Esophagus muscularis mucosa (tissue), 4 donors: ENCODE data around the gene TEAD2. TPM values are rescaled to one million over a fixed set of nuclear protein-coding genes. Genes with fewer than 3 reads are reported as not detected.
A peak's percentile ranks its signal among the peaks of the same experiment; 100 is the strongest.

Source experiments
- DNase-seq: peaks from one replicate; pipeline ENCODE4 v3.0.0-alpha.2; 2017; ENCODE audit errors: extremely low spot score
- H3K27ac ChIP-seq, 4 donors: fragments of 200-600 bp; sonication (generic); replicated peaks in 1 of 4; 1 replicate in 3 of 4; 2 replicates in 1 of 4; pipeline ENCODE4 v1.5.1; 2016 to 2019; ENCODE audit warnings: mild to moderate bottlenecking in 1 of 4
- H3K27me3 ChIP-seq, 4 donors: fragments of 200-600 bp; sonication (generic); one replicate each; pipeline versions ENCODE4 v1.5.1 to v1.6.0; 2016 to 2019
- H3K36me3 ChIP-seq, 4 donors: fragments of 200-600 bp; sonication (generic); one replicate each; pipeline ENCODE4 v1.5.1; 2016 to 2019
- H3K4me1 ChIP-seq, 4 donors: fragments of 200-600 bp; sonication (generic); one replicate each; pipeline ENCODE4 v1.5.1; 2016 to 2019
- H3K4me3 ChIP-seq, 4 donors: fragments of 200-600 bp; sonication (generic); 1 replicate in 2 of 4; 2 replicates in 2 of 4; pipeline ENCODE4 v1.5.1; 2016 to 2019; ENCODE audit warnings: mild to moderate bottlenecking in 4 of 4, moderate library complexity in 1 of 4
- H3K9me3 ChIP-seq, 4 donors: fragments of 200-600 bp; sonication (generic); 1 replicate in 3 of 4; 2 replicates in 1 of 4; pipeline ENCODE4 v1.5.1; 2016 to 2019
- CTCF ChIP-seq, 3 experiments: fragments of 200-600 bp in 2 of 3; fragments of 450-650 bp in 1 of 3; sonication (generic) in 2 of 3; IDR thresholded peaks; one replicate each; pipeline ENCODE4 v1.5.1; 2017 to 2019; ENCODE audit warnings: antibody characterized with exemption in 3 of 3, mild to moderate bottlenecking in 2 of 3, moderate library complexity in 1 of 3
- EP300 ChIP-seq: sonication (generic); formaldehyde crosslinking; IDR thresholded peaks from one replicate; pipeline ENCODE4 v1.6.1; 2017; ENCODE audit warnings: antibody characterized with exemption
- POLR2A ChIP-seq: fragments of 450-650 bp; IDR thresholded peaks from one replicate; pipeline ENCODE4 v1.6.1; 2017; ENCODE audit warnings: antibody characterized with exemption, moderate library complexity, mild to moderate bottlenecking, low read depth
- POLR2AphosphoS5 ChIP-seq, 2 donors: sonication (generic); formaldehyde crosslinking; IDR thresholded peaks; one replicate each; pipeline ENCODE4 v1.6.1; 2017; ENCODE audit warnings: antibody characterized with exemption in 2 of 2
- WGBS: methylation state at CpG from one replicate; pipeline ENCODE4 v1.1.5; 2018; 5-methylcytosine and 5-hydroxymethylcytosine counted together
- intact Hi-C: fragments of 100-400 bp; cut with DNase I; formaldehyde crosslinking; loops from one replicate; pipeline ENCODE4 v1.15.1; 2023
- total RNA-seq, 4 donors: library from RNA; depleted of rRNA; stranded (reverse); fragments of >200 nt; gene quantifications; one replicate each; pipeline versions ENCODE4 v1.1.0 to v1.2.1, GENCODE V29; 2016

Gene TEAD2
- total RNA-seq: 10 to 100 TPM; 40.7 to 73.2 (median 60.5) TPM

- peak; percentile 94 for DNase-seq
- intact Hi-C loops: no loop called here
- peaks cover 7 to 50% (median 45%) of the 10 kb centered on the region in 4 donors for H3K4me1 ChIP-seq
- WGBS: 1% methylated on average over 40 of the region's 52 CpGs
- peaks cover 10 to 26% (median 25%) of the 10 kb centered on the region in 4 donors for H3K36me3 ChIP-seq
- no peak for TF ChIP-seq CTCF (IDR thresholded peaks at IDR 0.05)
- TF ChIP-seq EP300: no peak
- peak; percentile 84 to 89 for TF ChIP-seq POLR2AphosphoS5 (IDR thresholded peaks at IDR 0.05)
- H3K27ac ChIP-seq: peak within 1 kb of the TSS; percentile 88 to 97 (median 94)
- no peaks in the 10 kb centered on the region for H3K27me3 ChIP-seq
- H3K9me3 ChIP-seq: no peaks in the 10 kb centered on the region
- peak within 1 kb of the TSS; percentile 59 to 97 (median 90) for H3K4me3 ChIP-seq
Measured at GRCh38 chr19:49362048-49362928, at the start of gene TEAD2. Gene TEAD2, minus strand, starts transcription at chr19:49362416. Its CDS starts 2,341 bp downstream, at chr19:49360075.

- intact Hi-C loops: no loop called here
- TF ChIP-seq EP300 (no peak), POLR2A (no peak)
- 72% methylated on average over 3 of the region's 3 CpGs for WGBS
- H3K36me3 ChIP-seq: no peaks in the 10 kb centered on the region
- DNase-seq: no peak
- H3K4me1 ChIP-seq: no peaks in the 10 kb centered on the region
- no peak overlapping the region for H3K27ac ChIP-seq
- peaks cover 0 to 58% (median under 1%) of the 10 kb centered on the region in 4 donors for H3K27me3 ChIP-seq
- H3K9me3 ChIP-seq: no peaks in the 10 kb centered on the region
- H3K4me3 ChIP-seq: no peak overlapping the region
Measured at GRCh38 chr19:49411681-49412326, 49.6 kb upstream of the TEAD2 start.

GRCh38 chr19:49409441-49410029 lies 47.3 kb upstream of the TEAD2 start:
- Histone ChIP-seq H3K27me3 (peaks cover 0 to 44% (median 0%) of the 10 kb centered on the region in 4 donors), H3K9me3 (no peaks in the 10 kb centered on the region), H3K36me3 (no peaks in the 10 kb centered on the region), H3K4me3 (no peak overlapping the region), H3K4me1 (no peaks in the 10 kb centered on the region), H3K27ac (no peak overlapping the region)
- WGBS: 84% methylated on average over 5 of the region's 5 CpGs
- no peak for DNase-seq
- intact Hi-C loops: no loop called here
- TF ChIP-seq POLR2AphosphoS5 (IDR thresholded peaks at IDR 0.05): no peak
- no peak for TF ChIP-seq CTCF (IDR thresholded peaks at IDR 0.05)
- no peak for TF ChIP-seq EP300
- TF ChIP-seq POLR2A: no peak

GRCh38 chr19:49408816-49409440 lies 46.7 kb upstream of the TEAD2 start:
- TF ChIP-seq POLR2AphosphoS5 (IDR thresholded peaks at IDR 0.05): no peak
- TF ChIP-seq CTCF (IDR thresholded peaks at IDR 0.05): no peak
- TF ChIP-seq EP300: no peak
- no peak for TF ChIP-seq POLR2A
- H3K36me3 ChIP-seq: no peaks in the 10 kb centered on the region
- H3K9me3 ChIP-seq: no peaks in the 10 kb centered on the region
- H3K4me3 ChIP-seq: no peak overlapping the region
- DNase-seq: no peak
- no peaks in the 10 kb centered on the region for H3K4me1 ChIP-seq
- H3K27ac ChIP-seq: no peak overlapping the region
- 84% methylated on average over 8 of the region's 8 CpGs for WGBS
- intact Hi-C loops: no loop called here
- peaks cover 0 to 38% (median 0%) of the 10 kb centered on the region in 4 donors for H3K27me3 ChIP-seq
